CD14-positive monocyte (primary cell): ENCODE data around the gene NABP1. TPM values are rescaled to one million over a fixed set of nuclear protein-coding genes. Genes with fewer than 3 reads are reported as not detected.

Experiments
- DNase-seq, 3 donors: peaks; one replicate each; pipeline ENCODE4 v3.0.0-alpha.2; 2011 to 2022
- H2AFZ ChIP-seq: 2 replicates; pipeline ENCODE4 v1.6.0; 2012; ENCODE audit warnings: mild to moderate bottlenecking, low read depth, low read length, inconsistent platforms; ENCODE audit not compliant: insufficient read depth, poor library complexity, severe bottlenecking
- H3K27ac ChIP-seq, 2 donors: 1 replicate in 1 of 2; 2 replicates in 1 of 2; pipeline ENCODE4 v1.5.1; 2012 to 2013; ENCODE audit warnings: low read length in 2 of 2, control low read depth in 1 of 2, inconsistent platforms in 1 of 2, low read depth in 1 of 2, mild to moderate bottlenecking in 1 of 2
- H3K27me3 ChIP-seq, 2 donors: one replicate each; pipeline versions ENCODE4 v1.6.0 to v1.6.1; 2011 to 2013; ENCODE audit warnings: low read length in 2 of 2; ENCODE audit not compliant: control insufficient read depth in 2 of 2, insufficient read depth in 2 of 2
- H3K36me3 ChIP-seq, 2 donors: replicated peaks in 1 of 2; 1 replicate in 1 of 2; 2 replicates in 1 of 2; pipeline versions ENCODE4 v1.5.1 to v1.6.1; 2012 to 2013; ENCODE audit warnings: low read length in 2 of 2, control low read depth in 1 of 2, inconsistent platforms in 1 of 2, mild to moderate bottlenecking in 1 of 2; ENCODE audit not compliant: insufficient read depth in 2 of 2, control insufficient read depth in 1 of 2
- H3K4me1 ChIP-seq, 2 donors: 1 replicate in 1 of 2; 2 replicates in 1 of 2; pipeline versions ENCODE4 v1.5.1 to v1.6.1; 2012 to 2013; ENCODE audit warnings: low read length in 2 of 2, control low read depth in 1 of 2, inconsistent platforms in 1 of 2, mild to moderate bottlenecking in 1 of 2, moderate library complexity in 1 of 2; ENCODE audit not compliant: insufficient read depth in 2 of 2, control insufficient read depth in 1 of 2
- H3K4me2 ChIP-seq: replicated peaks from 2 replicates; pipeline ENCODE3; 2012; ENCODE audit warnings: low read length, moderate library complexity, mild to moderate bottlenecking; ENCODE audit not compliant: poor library complexity, severe bottlenecking; ENCODE audit errors: extremely low read depth
- H3K4me3 ChIP-seq, 3 experiments: fragments of 200-600 bp in 1 of 3; sonication (generic) in 1 of 3; replicated peaks in 1 of 3; 1 replicate in 2 of 3; 2 replicates in 1 of 3; pipeline ENCODE4 v1.5.1; 2011 to 2013; ENCODE audit warnings: low read length in 3 of 3, mild to moderate bottlenecking in 3 of 3, control low read depth in 2 of 3, low read depth in 2 of 3, inconsistent platforms in 1 of 3, moderate library complexity in 1 of 3
- H3K79me2 ChIP-seq: 2 replicates; pipeline ENCODE4 v1.6.0; 2012; ENCODE audit warnings: mild to moderate bottlenecking, control low read depth, inconsistent platforms, low read length, moderate library complexity; ENCODE audit not compliant: insufficient read depth
- H3K9ac ChIP-seq: 2 replicates; pipeline ENCODE4 v1.6.0; 2017; ENCODE audit warnings: low read length, mild to moderate bottlenecking; ENCODE audit not compliant: insufficient read depth, poor library complexity, severe bottlenecking
- H3K9me3 ChIP-seq, 2 donors: replicated peaks in 1 of 2; 1 replicate in 1 of 2; 2 replicates in 1 of 2; pipeline versions ENCODE4 v1.5.1 to v1.6.1; 2012 to 2013; ENCODE audit warnings: low read length in 2 of 2, control low read depth in 1 of 2; ENCODE audit not compliant: control insufficient read depth in 1 of 2, insufficient read depth in 1 of 2
- H4K20me1 ChIP-seq: 2 replicates; pipeline ENCODE4 v1.6.0; 2012; ENCODE audit warnings: mild to moderate bottlenecking, low read length, control low read depth, moderate library complexity; ENCODE audit not compliant: insufficient read depth
- H3K27ac Mint-ChIP-seq, 7 donors: one replicate each; pipeline ENCODE4 v1.8.0; 2020; ENCODE audit warnings: mild to moderate bottlenecking in 7 of 7, mixed read lengths in 7 of 7, moderate library complexity in 6 of 7, inconsistent platforms in 2 of 7
- H3K27me3 Mint-ChIP-seq, 3 donors: one replicate each; pipeline ENCODE4 v1.8.0; 2021 to 2022; ENCODE audit warnings: low read depth in 3 of 3, mild to moderate bottlenecking in 3 of 3, mixed read lengths in 3 of 3, moderate library complexity in 3 of 3, inconsistent platforms in 1 of 3
- H3K36me3 Mint-ChIP-seq, 2 donors: one replicate each; pipeline ENCODE4 v1.8.0; 2020; ENCODE audit warnings: mixed read lengths in 2 of 2, inconsistent platforms in 1 of 2, mild to moderate bottlenecking in 1 of 2
- H3K4me1 Mint-ChIP-seq: one replicate; pipeline ENCODE4 v1.8.0; 2020; ENCODE audit warnings: mild to moderate bottlenecking, mixed read lengths
- H3K4me3 Mint-ChIP-seq, 2 donors: one replicate each; pipeline ENCODE4 v1.8.0; 2020; ENCODE audit warnings: mild to moderate bottlenecking in 2 of 2, mixed read lengths in 2 of 2, moderate library complexity in 1 of 2
- H3K9me3 Mint-ChIP-seq, 7 donors: one replicate each; pipeline ENCODE4 v1.8.0; 2020 to 2022; ENCODE audit warnings: mixed read lengths in 7 of 7, mild to moderate bottlenecking in 6 of 7, moderate library complexity in 6 of 7, inconsistent platforms in 2 of 7
- WGBS: methylation state at CpG from one replicate; pipeline ENCODE4 v1.1.5; 2013; ENCODE audit warnings: missing lambda C conversion rate; ENCODE audit not compliant: insufficient coverage; 5-methylcytosine and 5-hydroxymethylcytosine counted together
- intact Hi-C, 2 donors: fragments of 100-400 bp; cut with micrococcal nuclease; formaldehyde crosslinking; loops; one replicate each; pipeline versions ENCODE4 v1.15.0 to v1.15.1; 2023
- polyA plus RNA-seq, 3 donors: library from polyadenylated mRNA; depleted of rRNA in 1 of 3; unstranded in 2 of 3; stranded (reverse) in 1 of 3; fragments of 300-500 nt in 2 of 3; fragments of >200 nt in 1 of 3; fragmentation: Illumina TruSeq in 2 of 3; gene quantifications; 1 replicate in 2 of 3; 2 replicates in 1 of 3; pipeline ENCODE4 v1.2.3, GENCODE V29; 2012 to 2021
- TF ChIP-seq, protein P1 (sequence below): fragments of 200-600 bp; IDR thresholded peaks from one replicate; pipeline ENCODE4 v1.8.0; 2022; ENCODE audit warnings: antibody characterized with exemption, mild to moderate bottlenecking

The NABP1 gene
- polyA plus RNA-seq, 3 donors: 8.0 to 20.7 (median 13.3) TPM

DNA sequence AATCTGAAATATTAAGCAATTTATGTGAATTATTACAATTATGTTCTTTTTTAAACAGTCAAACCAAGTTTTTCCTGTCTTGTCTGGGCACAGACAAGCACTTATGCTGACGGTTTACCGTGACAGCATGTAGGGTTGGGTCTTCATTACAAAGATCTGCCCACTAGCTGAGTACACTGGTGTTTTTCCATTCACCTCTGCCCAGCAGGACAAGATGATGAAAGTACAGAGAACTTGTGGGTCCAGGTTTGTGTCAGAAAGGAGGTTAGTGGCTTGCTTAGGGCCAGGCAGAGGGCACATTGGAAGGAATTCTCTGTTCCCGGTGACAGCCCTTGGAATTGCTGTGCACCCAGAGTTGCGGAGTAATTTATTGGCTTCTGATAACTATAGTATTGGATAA lies 14.0 kb downstream of the NABP1 start:
- Histone ChIP-seq H3K27ac (no peak overlapping the region), H3K27me3 (peaks cover 2 to 3% of the 10 kb centered on the region in 2 donors)
- H3K27ac Mint-ChIP-seq: no peak overlapping the region

DNA sequence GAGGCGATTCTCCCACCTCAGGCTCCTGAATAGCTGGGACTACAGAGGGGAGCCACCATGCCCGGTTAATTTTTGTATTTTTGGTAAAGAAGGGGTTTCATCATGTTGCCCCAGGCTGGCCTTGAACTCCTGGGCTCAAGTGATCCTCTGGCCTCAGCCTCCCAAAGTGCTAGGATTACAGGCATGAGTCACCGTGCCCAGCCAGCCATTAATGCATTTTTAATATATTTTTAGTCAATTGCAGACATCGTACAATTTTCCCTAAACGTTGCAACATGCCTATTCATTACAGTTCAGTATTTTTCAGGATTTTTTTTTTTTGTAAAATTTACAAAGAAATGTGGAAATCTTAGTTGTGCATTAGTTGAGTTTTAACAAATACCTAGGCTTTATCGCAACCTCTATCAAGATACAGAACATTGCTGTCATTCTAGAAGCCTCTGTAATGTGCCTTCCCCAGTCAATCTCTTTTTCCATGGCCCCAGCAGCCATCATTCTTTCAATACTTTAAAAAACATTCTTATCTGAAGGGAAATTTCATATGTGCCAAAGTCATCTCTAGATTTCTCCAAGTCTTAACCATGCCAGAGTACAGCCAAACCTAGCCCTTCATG lies 14.7 kb downstream of the NABP1 start:
- H3K27me3 ChIP-seq: peaks cover 2 to 3% of the 10 kb centered on the region in 2 donors
- Mint-ChIP-seq H3K4me3 (no peak overlapping the region), H3K27me3 (peaks cover 0 to 2% (median 2%) of the 10 kb centered on the region in 3 donors), H3K36me3 (peaks cover 12 to 13% of the 10 kb centered on the region in 2 donors), H3K27ac (peak overlapping the region in 1 of 7 donors; percentile 20), H3K9me3 (no peaks in the 10 kb centered on the region), H3K4me1 (peaks cover 4% of the 10 kb centered on the region)
- H3K9ac ChIP-seq: no peak overlapping the region
- H2AFZ ChIP-seq: no peak overlapping the region
- no peak overlapping the region for H3K4me3 ChIP-seq
- WGBS: 17% methylated on average over 1 of the region's 6 CpGs
- peaks cover 5 to 7% of the 10 kb centered on the region in 2 donors for H3K4me1 ChIP-seq
- no peak overlapping the region for H3K27ac ChIP-seq
- no peaks in the 10 kb centered on the region for H3K79me2 ChIP-seq
- no peaks in the 10 kb centered on the region for H3K9me3 ChIP-seq
- TF ChIP-seq, protein P1, sequence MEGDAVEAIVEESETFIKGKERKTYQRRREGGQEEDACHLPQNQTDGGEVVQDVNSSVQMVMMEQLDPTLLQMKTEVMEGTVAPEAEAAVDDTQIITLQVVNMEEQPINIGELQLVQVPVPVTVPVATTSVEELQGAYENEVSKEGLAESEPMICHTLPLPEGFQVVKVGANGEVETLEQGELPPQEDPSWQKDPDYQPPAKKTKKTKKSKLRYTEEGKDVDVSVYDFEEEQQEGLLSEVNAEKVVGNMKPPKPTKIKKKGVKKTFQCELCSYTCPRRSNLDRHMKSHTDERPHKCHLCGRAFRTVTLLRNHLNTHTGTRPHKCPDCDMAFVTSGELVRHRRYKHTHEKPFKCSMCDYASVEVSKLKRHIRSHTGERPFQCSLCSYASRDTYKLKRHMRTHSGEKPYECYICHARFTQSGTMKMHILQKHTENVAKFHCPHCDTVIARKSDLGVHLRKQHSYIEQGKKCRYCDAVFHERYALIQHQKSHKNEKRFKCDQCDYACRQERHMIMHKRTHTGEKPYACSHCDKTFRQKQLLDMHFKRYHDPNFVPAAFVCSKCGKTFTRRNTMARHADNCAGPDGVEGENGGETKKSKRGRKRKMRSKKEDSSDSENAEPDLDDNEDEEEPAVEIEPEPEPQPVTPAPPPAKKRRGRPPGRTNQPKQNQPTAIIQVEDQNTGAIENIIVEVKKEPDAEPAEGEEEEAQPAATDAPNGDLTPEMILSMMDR: no peak
- H4K20me1 ChIP-seq: no peaks in the 10 kb centered on the region
- H3K4me2 ChIP-seq: no peak overlapping the region
- H3K36me3 ChIP-seq: peaks cover 10 to 13% of the 10 kb centered on the region in 2 donors
- DNase-seq: no peak
- intact Hi-C loops: loop anchor here in 1 of 2 donors (5.0 kb wide), 1 partner anchor 125 kb away; no protein-coding TSS in a partner anchor

More for the DNA sequence above, 14.0 kb downstream of the NABP1 start:
- no peak overlapping the region for H3K4me3 Mint-ChIP-seq
- H3K9me3 ChIP-seq: no peaks in the 10 kb centered on the region
- peaks cover 5 to 7% of the 10 kb centered on the region in 2 donors for H3K4me1 ChIP-seq
- intact Hi-C loops: loop anchor here (2.0 to 5.0 kb wide), 2 partner anchors 125 kb away; no protein-coding TSS in a partner anchor
- no peak overlapping the region for H3K4me2 ChIP-seq
- H3K4me1 Mint-ChIP-seq: peaks cover 4% of the 10 kb centered on the region
- H3K36me3 ChIP-seq: peaks cover 17 to 20% of the 10 kb centered on the region in 2 donors
- no peak overlapping the region for H2AFZ ChIP-seq
- H3K9me3 Mint-ChIP-seq: no peaks in the 10 kb centered on the region
- no CpG with 5 or more reads among the region's 4 CpGs for WGBS
- H3K27me3 Mint-ChIP-seq: peaks cover 0 to 2% (median 2%) of the 10 kb centered on the region in 3 donors
- no peaks in the 10 kb centered on the region for H3K79me2 ChIP-seq
- DNase-seq: no peak
- no peak overlapping the region for H3K4me3 ChIP-seq
- TF ChIP-seq, protein P1: no peak
- peaks cover 18 to 19% of the 10 kb centered on the region in 2 donors for H3K36me3 Mint-ChIP-seq
- no peak overlapping the region for H3K9ac ChIP-seq
- H4K20me1 ChIP-seq: peaks cover under 1% of the 10 kb centered on the region
